Nephron progenitor cell (in vitro differentiated cells): Measurements from ENCODE around the gene HPN.
"Not testable (repeated sequence)": the region's sequence is repeated elsewhere in the genome, so short reads cannot be mapped to it uniquely, and the experiment has no call there.

Source experiments
- DNase-seq: peaks from one replicate; pipeline ENCODE4 v3.0.0; 2021
- H3K27ac Mint-ChIP-seq: 2 replicates; pipeline ENCODE4 v1.8.0; 2021; ENCODE audit warnings: mild to moderate bottlenecking, moderate library complexity, mixed read lengths
- H3K27me3 Mint-ChIP-seq: 2 replicates; pipeline ENCODE4 v1.8.0; 2021; ENCODE audit warnings: mild to moderate bottlenecking, low read depth, mixed read lengths; ENCODE audit not compliant: poor library complexity
- H3K36me3 Mint-ChIP-seq: 2 replicates; pipeline ENCODE4 v1.8.0; 2021; ENCODE audit warnings: low read depth, mixed read lengths
- H3K4me1 Mint-ChIP-seq: 2 replicates; pipeline ENCODE4 v1.8.0; 2021; ENCODE audit warnings: mixed read lengths
- H3K4me3 Mint-ChIP-seq: 2 replicates; pipeline ENCODE4 v1.8.0; 2021; ENCODE audit warnings: mild to moderate bottlenecking, moderate library complexity, mixed read lengths
- H3K9me3 Mint-ChIP-seq: 2 replicates; pipeline ENCODE4 v1.8.0; 2021; ENCODE audit warnings: mild to moderate bottlenecking, moderate library complexity, mixed read lengths
- TF ChIP-seq, protein P1 (sequence below): fragments of 200-600 bp; sonication (generic); IDR thresholded peaks from 2 replicates; pipeline ENCODE4 v1.5.0; 2021; ENCODE audit warnings: antibody characterized with exemption

Gene HPN

GRCh38 chr19:35045667-35046300 lies 4.3 kb downstream of the HPN start:
- no peak for DNase-seq
- Mint-ChIP-seq H3K4me1 (peaks cover 58% of the 10 kb centered on the region), H3K9me3 (no peaks in the 10 kb centered on the region), H3K36me3 (no peaks in the 10 kb centered on the region), H3K27ac (no peak overlapping the region), H3K27me3 (peaks cover 4% of the 10 kb centered on the region), H3K4me3 (no peak overlapping the region)
- TF ChIP-seq, protein P1, sequence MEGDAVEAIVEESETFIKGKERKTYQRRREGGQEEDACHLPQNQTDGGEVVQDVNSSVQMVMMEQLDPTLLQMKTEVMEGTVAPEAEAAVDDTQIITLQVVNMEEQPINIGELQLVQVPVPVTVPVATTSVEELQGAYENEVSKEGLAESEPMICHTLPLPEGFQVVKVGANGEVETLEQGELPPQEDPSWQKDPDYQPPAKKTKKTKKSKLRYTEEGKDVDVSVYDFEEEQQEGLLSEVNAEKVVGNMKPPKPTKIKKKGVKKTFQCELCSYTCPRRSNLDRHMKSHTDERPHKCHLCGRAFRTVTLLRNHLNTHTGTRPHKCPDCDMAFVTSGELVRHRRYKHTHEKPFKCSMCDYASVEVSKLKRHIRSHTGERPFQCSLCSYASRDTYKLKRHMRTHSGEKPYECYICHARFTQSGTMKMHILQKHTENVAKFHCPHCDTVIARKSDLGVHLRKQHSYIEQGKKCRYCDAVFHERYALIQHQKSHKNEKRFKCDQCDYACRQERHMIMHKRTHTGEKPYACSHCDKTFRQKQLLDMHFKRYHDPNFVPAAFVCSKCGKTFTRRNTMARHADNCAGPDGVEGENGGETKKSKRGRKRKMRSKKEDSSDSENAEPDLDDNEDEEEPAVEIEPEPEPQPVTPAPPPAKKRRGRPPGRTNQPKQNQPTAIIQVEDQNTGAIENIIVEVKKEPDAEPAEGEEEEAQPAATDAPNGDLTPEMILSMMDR = peak; percentile 38

DNA sequence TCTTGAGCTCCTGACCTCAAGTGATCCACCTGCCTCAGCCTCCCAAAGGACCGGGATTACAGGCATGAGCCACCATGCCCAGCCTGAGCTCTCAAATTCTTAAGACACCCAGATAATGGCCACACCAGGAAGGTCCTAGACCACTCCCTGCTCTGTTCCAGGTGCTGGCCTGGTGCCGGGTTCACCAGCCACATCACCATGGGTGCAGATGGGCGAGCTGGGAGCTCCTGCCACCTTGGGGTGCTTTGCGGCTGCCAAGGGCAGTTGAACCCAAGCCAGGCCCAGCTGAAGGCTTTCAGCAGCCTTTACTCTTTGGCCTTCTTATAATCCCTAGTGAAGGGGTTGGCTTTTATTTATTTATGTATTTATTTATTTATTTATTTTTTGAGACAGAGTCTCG lies 4.9 kb downstream of the HPN start:
- TF ChIP-seq, protein P1 = no peak

GRCh38 chr19:35048911-35049411 lies 7.4 kb downstream of the HPN start:
- TF ChIP-seq, protein P1 = no peak
- H3K27me3 Mint-ChIP-seq = peaks cover 5% of the 10 kb centered on the region
- H3K4me3 Mint-ChIP-seq = no peak overlapping the region
- H3K27ac Mint-ChIP-seq = peak overlapping the region; percentile 79
- H3K4me1 Mint-ChIP-seq = peaks cover 35% of the 10 kb centered on the region
- no peaks in the 10 kb centered on the region for H3K9me3 Mint-ChIP-seq
- no peak for DNase-seq
- H3K36me3 Mint-ChIP-seq = no peaks in the 10 kb centered on the region

More for the DNA sequence above, 4.9 kb downstream of the HPN start:
- no peak overlapping the region for H3K4me3 Mint-ChIP-seq
- no peak overlapping the region for H3K27ac Mint-ChIP-seq
- no peaks in the 10 kb centered on the region for H3K9me3 Mint-ChIP-seq
- DNase-seq = no peak
- H3K4me1 Mint-ChIP-seq = peaks cover 54% of the 10 kb centered on the region
- H3K36me3 Mint-ChIP-seq = no peaks in the 10 kb centered on the region
- peaks cover 3% of the 10 kb centered on the region for H3K27me3 Mint-ChIP-seq

DNA sequence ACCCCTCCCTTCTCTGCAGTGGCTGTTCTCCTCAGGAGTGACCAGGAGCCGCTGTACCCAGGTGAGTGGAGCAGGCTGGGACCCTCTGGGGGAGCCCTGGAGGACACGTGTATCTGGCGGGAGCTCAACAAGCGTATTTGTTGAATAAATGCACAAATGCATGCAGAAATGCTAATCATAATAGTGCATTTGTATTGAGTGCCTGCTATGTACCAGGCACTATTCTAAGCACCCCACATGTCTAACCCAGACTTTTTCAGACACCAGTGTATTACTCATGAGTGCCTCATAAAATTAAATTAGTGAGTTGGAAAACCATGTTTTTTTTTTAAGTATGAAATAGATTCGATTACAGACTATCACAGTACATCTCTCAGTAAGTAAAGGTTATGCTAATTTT lies 7.9 kb downstream of the HPN start:
- no peak overlapping the region for H3K4me3 Mint-ChIP-seq
- no peaks in the 10 kb centered on the region for H3K36me3 Mint-ChIP-seq

DNA sequence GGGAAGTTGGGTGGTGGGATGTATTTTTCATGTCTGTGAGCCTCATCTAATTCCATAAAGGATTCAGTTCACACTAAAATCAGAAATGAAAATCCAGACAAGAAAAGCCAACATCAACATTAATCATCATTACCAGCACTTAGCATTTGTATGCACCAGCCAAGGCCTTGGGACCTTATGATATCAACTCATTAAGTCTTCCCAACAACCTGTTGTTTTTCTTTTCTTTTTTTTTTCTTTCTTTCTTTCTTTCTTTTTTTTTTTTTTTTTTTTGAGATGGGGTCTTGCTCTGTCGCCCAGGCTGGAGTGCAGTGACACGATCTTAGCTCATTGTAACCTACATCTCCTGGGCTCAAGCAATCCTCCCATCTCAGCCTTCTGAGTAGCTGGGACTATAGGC lies 9.1 kb downstream of the HPN start:
- not testable (repeated sequence) for H3K27ac Mint-ChIP-seq, H3K9me3 Mint-ChIP-seq, H3K4me3 Mint-ChIP-seq, H3K36me3 Mint-ChIP-seq, DNase-seq, H3K27me3 Mint-ChIP-seq
- peaks cover 18% of the 10 kb centered on the region for H3K4me1 Mint-ChIP-seq

More for the DNA sequence above, 7.9 kb downstream of the HPN start:
- Mint-ChIP-seq H3K27me3 (peaks cover 6% of the 10 kb centered on the region), H3K27ac (no peak overlapping the region), H3K9me3 (no peaks in the 10 kb centered on the region), H3K4me1 (peaks cover 30% of the 10 kb centered on the region)
- TF ChIP-seq, protein P1 = no peak
- no peak for DNase-seq

- not testable (repeated sequence) for H3K36me3 Mint-ChIP-seq, H3K27ac Mint-ChIP-seq, H3K9me3 Mint-ChIP-seq, H3K4me3 Mint-ChIP-seq, H3K27me3 Mint-ChIP-seq, DNase-seq
- peaks cover 21% of the 10 kb centered on the region for H3K4me1 Mint-ChIP-seq
Observed at GRCh38 chr19:35051268-35051667, 9.7 kb downstream of the HPN start.

- no peaks in the 10 kb centered on the region for H3K36me3 Mint-ChIP-seq
- H3K4me3 Mint-ChIP-seq = no peak overlapping the region
- TF ChIP-seq, protein P1 = no peak
- H3K27ac Mint-ChIP-seq = no peak overlapping the region
- H3K27me3 Mint-ChIP-seq = peaks cover 7% of the 10 kb centered on the region
- H3K4me1 Mint-ChIP-seq = peaks cover 26% of the 10 kb centered on the region
- DNase-seq = no peak
- no peaks in the 10 kb centered on the region for H3K9me3 Mint-ChIP-seq
Observed at GRCh38 chr19:35051796-35052195, 10.3 kb downstream of the HPN start.
